ENCODE measurements around the gene CAVIN2. TPM values are rescaled to one million over a fixed set of nuclear protein-coding genes. Genes with fewer than 3 reads are reported as not detected.

The CAVIN2 gene
- total and polyA plus RNA-seq, 9 of the 15 experiments (the other 6 are each of a cell fraction or from before 2014, with no cell fraction given): 20.6 to 92.4 (median 69.0) TPM

DNA sequence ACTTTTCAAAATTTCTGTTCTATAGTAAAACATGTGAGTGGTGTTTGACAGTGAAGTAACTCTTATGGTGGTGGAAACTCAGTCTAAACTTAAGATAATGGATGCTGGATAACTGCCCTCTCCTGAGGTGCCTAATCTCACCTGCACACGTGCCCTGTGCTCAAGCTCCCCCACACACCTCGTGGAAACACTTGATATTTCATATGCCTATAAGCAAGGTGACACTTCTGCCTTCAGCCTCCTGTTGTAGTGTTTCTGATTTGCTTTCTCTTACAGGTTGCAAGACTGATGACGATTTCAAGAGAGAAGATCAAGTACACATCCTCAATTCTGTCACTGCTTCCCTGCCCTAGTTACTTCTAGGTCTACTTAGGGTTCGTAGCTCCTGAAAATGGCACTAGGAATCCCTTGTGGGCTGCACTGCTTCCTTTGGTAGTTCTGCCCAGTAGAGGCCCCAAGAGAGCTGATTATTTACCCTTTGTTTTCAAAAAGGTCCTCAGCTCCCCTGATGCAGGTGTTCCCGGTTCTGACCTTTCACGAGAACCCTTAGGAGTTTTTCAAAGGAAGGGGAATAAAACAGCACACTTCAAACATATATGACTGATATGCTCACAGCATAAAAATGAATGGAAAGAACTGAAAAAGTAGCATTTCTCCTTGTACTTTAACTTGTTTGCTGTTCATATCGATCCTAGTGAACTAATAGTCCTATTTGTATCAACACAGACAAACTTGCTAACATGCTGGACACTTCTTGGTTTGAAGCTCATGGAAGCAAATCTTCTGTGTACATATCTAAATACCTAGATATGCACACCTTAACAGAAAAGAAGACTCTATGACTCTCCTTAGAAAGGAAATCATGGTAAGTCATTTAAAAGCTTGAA, 6.7 kb downstream of the CAVIN2 start (continued):
- TF ChIP-seq CHD1 (IDR thresholded peaks at IDR 0.05; ENCODE audit: low read length) (no peak), ZNF717 (CRISPR knock-in tag; IDR thresholded peaks at IDR 0.05) (no peak), ELF1 (tag; IDR thresholded peaks at IDR 0.05) (no peak), NFXL1 (CRISPR knock-in tag; IDR thresholded peaks at IDR 0.05) (no peak), ZNF23 (CRISPR knock-in tag; IDR thresholded peaks at IDR 0.05) (no peak), SMAD4 (CRISPR knock-in tag; conservative IDR thresholded peaks at IDR 0.05) (no peak), GTF2E2 (tag; IDR thresholded peaks at IDR 0.05) (no peak), CTBP1 (IDR thresholded peaks at IDR 0.05; ENCODE audit: borderline replicate concordance) (peak; percentile 55; the same call in 1 of the 2 replicates), ZNF561 (CRISPR knock-in tag; conservative IDR thresholded peaks at IDR 0.05) (no peak), ZNF77 (CRISPR knock-in tag; IDR thresholded peaks at IDR 0.05) (no peak), BCLAF1 (IDR thresholded peaks at IDR 0.05; ENCODE audit: borderline replicate concordance in 1 of 2, control insufficient read depth in 1 of 2, low read depth in 2 of 2, low read length in 1 of 2) (no peak), ZNF263 (CRISPR knock-in tag; IDR thresholded peaks at IDR 0.05; ENCODE audit: borderline replicate concordance) (no peak), C11orf30 (IDR thresholded peaks at IDR 0.05; ENCODE audit: low read depth) (no peak), GABPB2 (CRISPR knock-in tag; conservative IDR thresholded peaks at IDR 0.05) (no peak), TRIM28 (IDR thresholded peaks at IDR 0.05) (no peak), ESRRB (CRISPR knock-in tag; IDR thresholded peaks at IDR 0.05; ENCODE audit: borderline replicate concordance) (no peak), SMAD2 (IDR thresholded peaks at IDR 0.05; ENCODE audit: low read depth, low read length) (no peak), RBM22 (IDR thresholded peaks at IDR 0.05; ENCODE audit: low read depth, low read length, poor library complexity, severe bottlenecking) (no peak), PHB2 (IDR thresholded peaks at IDR 0.05; ENCODE audit: low read depth) (no peak)
- TF ChIP-seq, protein P1, sequence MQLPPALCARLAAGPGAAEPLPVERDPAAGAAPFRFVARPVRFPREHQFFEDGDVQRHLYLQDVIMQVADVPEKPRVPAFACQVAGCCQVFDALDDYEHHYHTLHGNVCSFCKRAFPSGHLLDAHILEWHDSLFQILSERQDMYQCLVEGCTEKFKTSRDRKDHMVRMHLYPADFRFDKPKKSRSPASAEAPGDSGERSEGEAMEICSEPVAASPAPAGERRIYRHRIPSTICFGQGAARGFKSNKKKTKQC (CRISPR knock-in tag; IDR thresholded peaks at IDR 0.05): no peak
- TF ChIP-seq, protein P2, sequence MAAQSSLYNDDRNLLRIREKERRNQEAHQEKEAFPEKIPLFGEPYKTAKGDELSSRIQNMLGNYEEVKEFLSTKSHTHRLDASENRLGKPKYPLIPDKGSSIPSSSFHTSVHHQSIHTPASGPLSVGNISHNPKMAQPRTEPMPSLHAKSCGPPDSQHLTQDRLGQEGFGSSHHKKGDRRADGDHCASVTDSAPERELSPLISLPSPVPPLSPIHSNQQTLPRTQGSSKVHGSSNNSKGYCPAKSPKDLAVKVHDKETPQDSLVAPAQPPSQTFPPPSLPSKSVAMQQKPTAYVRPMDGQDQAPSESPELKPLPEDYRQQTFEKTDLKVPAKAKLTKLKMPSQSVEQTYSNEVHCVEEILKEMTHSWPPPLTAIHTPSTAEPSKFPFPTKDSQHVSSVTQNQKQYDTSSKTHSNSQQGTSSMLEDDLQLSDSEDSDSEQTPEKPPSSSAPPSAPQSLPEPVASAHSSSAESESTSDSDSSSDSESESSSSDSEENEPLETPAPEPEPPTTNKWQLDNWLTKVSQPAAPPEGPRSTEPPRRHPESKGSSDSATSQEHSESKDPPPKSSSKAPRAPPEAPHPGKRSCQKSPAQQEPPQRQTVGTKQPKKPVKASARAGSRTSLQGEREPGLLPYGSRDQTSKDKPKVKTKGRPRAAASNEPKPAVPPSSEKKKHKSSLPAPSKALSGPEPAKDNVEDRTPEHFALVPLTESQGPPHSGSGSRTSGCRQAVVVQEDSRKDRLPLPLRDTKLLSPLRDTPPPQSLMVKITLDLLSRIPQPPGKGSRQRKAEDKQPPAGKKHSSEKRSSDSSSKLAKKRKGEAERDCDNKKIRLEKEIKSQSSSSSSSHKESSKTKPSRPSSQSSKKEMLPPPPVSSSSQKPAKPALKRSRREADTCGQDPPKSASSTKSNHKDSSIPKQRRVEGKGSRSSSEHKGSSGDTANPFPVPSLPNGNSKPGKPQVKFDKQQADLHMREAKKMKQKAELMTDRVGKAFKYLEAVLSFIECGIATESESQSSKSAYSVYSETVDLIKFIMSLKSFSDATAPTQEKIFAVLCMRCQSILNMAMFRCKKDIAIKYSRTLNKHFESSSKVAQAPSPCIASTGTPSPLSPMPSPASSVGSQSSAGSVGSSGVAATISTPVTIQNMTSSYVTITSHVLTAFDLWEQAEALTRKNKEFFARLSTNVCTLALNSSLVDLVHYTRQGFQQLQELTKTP (IDR thresholded peaks at IDR 0.05; ENCODE audit: low read depth in 1 of 2, partially characterized antibody in 2 of 2): no peak

Measured in K562 (cell line).